Astrocyte (in vitro differentiated cells and primary cell): ENCODE data around the gene AHSP. TPM values are rescaled to one million over a fixed set of nuclear protein-coding genes. Genes with fewer than 3 reads are reported as not detected.

ENCODE experiments used
- DNase-seq: peaks from one replicate; pipeline ENCODE4 v3.0.0-alpha.2; 2010; ENCODE audit warnings: low read depth
- FAIRE-seq: peaks from 2 replicates; lab custom pipeline; 2011; peaks lifted over from hg19 to GRCh38; lab: Jason Lieb, UNC
- H2AFZ ChIP-seq: 2 replicates; pipeline ENCODE4 v1.6.0; 2012; ENCODE audit warnings: low read depth, low read length, inconsistent platforms
- H3K27ac ChIP-seq: 2 replicates; pipeline ENCODE4 v1.5.1; 2011; ENCODE audit warnings: low read depth, low read length, inconsistent platforms
- H3K27me3 ChIP-seq: 2 replicates; pipeline ENCODE4 v1.6.0; 2011; ENCODE audit warnings: low read length, inconsistent platforms; ENCODE audit not compliant: insufficient read depth
- H3K36me3 ChIP-seq: 2 replicates; pipeline ENCODE4 v1.5.1; 2011; ENCODE audit warnings: low read length, inconsistent platforms; ENCODE audit not compliant: insufficient read depth
- H3K4me1 ChIP-seq: 2 replicates; pipeline ENCODE4 v1.5.1; 2011; ENCODE audit warnings: low read length, inconsistent platforms; ENCODE audit not compliant: insufficient read depth
- H3K4me2 ChIP-seq: 2 replicates; pipeline ENCODE4 v1.6.0; 2012; ENCODE audit warnings: low read length, inconsistent platforms
- H3K4me3 ChIP-seq: 2 replicates; pipeline ENCODE4 v1.5.1; 2011; ENCODE audit warnings: low read depth, mild to moderate bottlenecking, low read length, inconsistent platforms; ENCODE audit not compliant: insufficient read depth
- H3K79me2 ChIP-seq: 2 replicates; pipeline ENCODE4 v1.6.0; 2012; ENCODE audit warnings: mild to moderate bottlenecking, low read length, inconsistent platforms; ENCODE audit not compliant: insufficient read depth
- H3K9ac ChIP-seq: 2 replicates; pipeline ENCODE4 v1.6.0; 2012; ENCODE audit warnings: mild to moderate bottlenecking, low read length, inconsistent platforms
- H3K9me3 ChIP-seq: 2 replicates; pipeline ENCODE4 v1.5.1; 2012; ENCODE audit warnings: low read depth, mild to moderate bottlenecking, low read length, inconsistent platforms; ENCODE audit not compliant: insufficient read depth
- H4K20me1 ChIP-seq: 2 replicates; pipeline ENCODE4 v1.6.0; 2012; ENCODE audit warnings: low read length, inconsistent platforms; ENCODE audit not compliant: insufficient read depth
- H3K27ac Mint-ChIP-seq: one replicate; pipeline ENCODE4 v1.8.0; 2021; ENCODE audit warnings: mild to moderate bottlenecking, mixed read lengths; ENCODE audit not compliant: unreplicated experiment
- H3K27me3 Mint-ChIP-seq: one replicate; pipeline ENCODE4 v1.8.0; 2021; ENCODE audit warnings: low read depth, mixed read lengths; ENCODE audit not compliant: unreplicated experiment
- H3K36me3 Mint-ChIP-seq: one replicate; pipeline ENCODE4 v1.8.0; 2021; ENCODE audit warnings: low read depth, mixed read lengths; ENCODE audit not compliant: unreplicated experiment
- H3K4me1 Mint-ChIP-seq: one replicate; pipeline ENCODE4 v1.8.0; 2021; ENCODE audit warnings: low read depth, mixed read lengths; ENCODE audit not compliant: unreplicated experiment
- H3K4me3 Mint-ChIP-seq: one replicate; pipeline ENCODE4 v1.8.0; 2021; ENCODE audit warnings: mild to moderate bottlenecking, moderate library complexity, mixed read lengths; ENCODE audit not compliant: unreplicated experiment
- H3K9me3 Mint-ChIP-seq: one replicate; pipeline ENCODE4 v1.8.0; 2021; ENCODE audit warnings: mild to moderate bottlenecking, mixed read lengths; ENCODE audit not compliant: unreplicated experiment
- EZH2 ChIP-seq: IDR thresholded peaks from 2 replicates; pipeline ENCODE4 v1.6.1; 2012; ENCODE audit warnings: mild to moderate bottlenecking, low read length, inconsistent platforms; ENCODE audit not compliant: insufficient read depth
- total RNA-seq: library from RNA; stranded (reverse); gene quantifications from 2 replicates; pipeline ENCODE4 v1.2.1, GENCODE V29; 2021
- TF ChIP-seq, protein P1 (sequence below): IDR thresholded peaks from 2 replicates; pipeline ENCODE4 v1.5.1; 2011; ENCODE audit warnings: low read depth, mild to moderate bottlenecking, inconsistent platforms, low read length, moderate library complexity; ENCODE audit not compliant: insufficient read depth

AHSP gene
- total RNA-seq, 1 donor from 2014 or later = not detected

DNA sequence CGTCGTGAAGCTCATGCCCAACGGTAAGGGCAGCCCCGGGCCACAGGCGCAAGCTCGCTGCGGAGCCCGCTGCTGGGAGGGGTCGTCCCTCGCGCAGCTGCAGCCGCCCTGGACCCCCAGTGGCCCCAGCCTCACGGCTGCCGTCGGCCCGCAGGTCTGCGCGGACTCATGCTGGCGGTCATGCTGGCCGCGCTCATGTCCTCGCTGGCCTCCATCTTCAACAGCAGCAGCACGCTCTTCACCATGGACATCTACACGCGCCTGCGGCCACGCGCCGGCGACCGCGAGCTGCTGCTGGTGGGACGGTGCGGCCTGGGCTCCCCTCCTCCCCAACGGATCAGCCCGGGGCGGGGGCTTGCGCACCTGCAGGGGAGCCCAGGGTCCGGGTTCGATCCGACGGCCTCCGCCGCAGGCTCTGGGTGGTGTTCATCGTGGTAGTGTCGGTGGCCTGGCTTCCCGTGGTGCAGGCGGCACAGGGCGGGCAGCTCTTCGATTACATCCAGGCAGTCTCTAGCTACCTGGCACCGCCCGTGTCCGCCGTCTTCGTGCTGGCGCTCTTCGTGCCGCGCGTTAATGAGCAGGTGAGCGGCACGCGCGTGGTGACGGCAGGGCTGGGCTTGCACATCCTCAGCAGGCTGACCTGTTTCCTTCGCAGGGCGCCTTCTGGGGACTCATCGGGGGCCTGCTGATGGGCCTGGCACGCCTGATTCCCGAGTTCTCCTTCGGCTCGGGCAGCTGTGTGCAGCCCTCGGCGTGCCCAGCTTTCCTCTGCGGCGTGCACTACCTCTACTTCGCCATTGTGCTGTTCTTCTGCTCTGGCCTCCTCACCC is 39.0 kb upstream of the AHSP start:
- Mint-ChIP-seq H3K4me3 (no peak overlapping the region), H3K27ac (no peak overlapping the region), H3K4me1 (no peaks in the 10 kb centered on the region), H3K36me3 (peaks cover 18% of the 10 kb centered on the region), H3K9me3 (peaks cover 2% of the 10 kb centered on the region), H3K27me3 (peaks cover 34% of the 10 kb centered on the region)
- Histone ChIP-seq H3K4me3 (peak overlapping the region; percentile 44), H3K9me3 (no peaks in the 10 kb centered on the region), H3K4me1 (peaks cover 21% of the 10 kb centered on the region), H3K9ac (no peak overlapping the region), H3K79me2 (no peaks in the 10 kb centered on the region), H3K27me3 (peaks cover 18% of the 10 kb centered on the region), H3K27ac (no peak overlapping the region), H4K20me1 (no peaks in the 10 kb centered on the region), H3K36me3 (no peaks in the 10 kb centered on the region), H2AFZ (no peak overlapping the region), H3K4me2 (peak overlapping the region; percentile 89)
- TF ChIP-seq, protein P1, sequence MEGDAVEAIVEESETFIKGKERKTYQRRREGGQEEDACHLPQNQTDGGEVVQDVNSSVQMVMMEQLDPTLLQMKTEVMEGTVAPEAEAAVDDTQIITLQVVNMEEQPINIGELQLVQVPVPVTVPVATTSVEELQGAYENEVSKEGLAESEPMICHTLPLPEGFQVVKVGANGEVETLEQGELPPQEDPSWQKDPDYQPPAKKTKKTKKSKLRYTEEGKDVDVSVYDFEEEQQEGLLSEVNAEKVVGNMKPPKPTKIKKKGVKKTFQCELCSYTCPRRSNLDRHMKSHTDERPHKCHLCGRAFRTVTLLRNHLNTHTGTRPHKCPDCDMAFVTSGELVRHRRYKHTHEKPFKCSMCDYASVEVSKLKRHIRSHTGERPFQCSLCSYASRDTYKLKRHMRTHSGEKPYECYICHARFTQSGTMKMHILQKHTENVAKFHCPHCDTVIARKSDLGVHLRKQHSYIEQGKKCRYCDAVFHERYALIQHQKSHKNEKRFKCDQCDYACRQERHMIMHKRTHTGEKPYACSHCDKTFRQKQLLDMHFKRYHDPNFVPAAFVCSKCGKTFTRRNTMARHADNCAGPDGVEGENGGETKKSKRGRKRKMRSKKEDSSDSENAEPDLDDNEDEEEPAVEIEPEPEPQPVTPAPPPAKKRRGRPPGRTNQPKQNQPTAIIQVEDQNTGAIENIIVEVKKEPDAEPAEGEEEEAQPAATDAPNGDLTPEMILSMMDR = no peak
- no peak for DNase-seq
- FAIRE-seq = no peak

DNA sequence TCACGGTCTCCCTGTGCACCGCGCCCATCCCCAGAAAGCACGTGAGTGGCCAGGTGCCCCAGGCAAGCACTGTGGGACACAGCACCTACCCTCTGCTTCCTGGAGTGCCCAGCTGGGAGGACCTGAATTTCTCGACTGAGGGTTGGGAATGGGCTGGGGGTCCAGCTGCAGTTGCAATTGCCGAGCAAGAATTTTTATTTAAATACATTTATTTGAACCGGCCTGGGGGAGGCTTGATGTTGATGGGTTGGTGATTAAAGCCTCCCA is 38.5 kb upstream of the AHSP start:
- no peaks in the 10 kb centered on the region for H4K20me1 ChIP-seq
- H3K27me3 Mint-ChIP-seq = peaks cover 34% of the 10 kb centered on the region
- no peak overlapping the region for H3K9ac ChIP-seq
- TF ChIP-seq, protein P1 = no peak
- TF ChIP-seq EZH2 = no peak
- H3K36me3 ChIP-seq = no peaks in the 10 kb centered on the region
- peaks cover 18% of the 10 kb centered on the region for H3K36me3 Mint-ChIP-seq
- peaks cover 21% of the 10 kb centered on the region for H3K4me1 ChIP-seq
- peaks cover 18% of the 10 kb centered on the region for H3K27me3 ChIP-seq
- no peak overlapping the region for H3K4me3 Mint-ChIP-seq
- DNase-seq (no peak), FAIRE-seq (no peak)
- H3K9me3 Mint-ChIP-seq = peaks cover 2% of the 10 kb centered on the region
- no peak overlapping the region for H3K27ac Mint-ChIP-seq
- H3K27ac ChIP-seq = no peak overlapping the region
- no peaks in the 10 kb centered on the region for H3K4me1 Mint-ChIP-seq
- no peak overlapping the region for H3K4me3 ChIP-seq
- H3K9me3 ChIP-seq = no peaks in the 10 kb centered on the region
- no peak overlapping the region for H2AFZ ChIP-seq
- no peak overlapping the region for H3K4me2 ChIP-seq
- no peaks in the 10 kb centered on the region for H3K79me2 ChIP-seq
